ENCODE results near the gene PLAU.

Gene PLAU

GRCh38 chr10:73866621-73867020 lies 44.3 kb upstream of the PLAU start:
- ChIA-PET CTCF (no interaction called here), POLR2A (no interaction called here)
- DNase-seq (ENCODE audit: extremely low spot score), result no peak
- no peak for TF ChIP-seq ELF4 (IDR thresholded peaks at IDR 0.05)
- no peak for TF ChIP-seq HDGF (IDR thresholded peaks at IDR 0.05; ENCODE audit: borderline replicate concordance)
- TF ChIP-seq CTBP1 (IDR thresholded peaks at IDR 0.05; ENCODE audit: borderline replicate concordance), result no peak
- TF ChIP-seq FOXA1 (IDR thresholded peaks at IDR 0.05), result no peak
- no peak for TF ChIP-seq BHLHE40 (IDR thresholded peaks at IDR 0.05; ENCODE audit: borderline replicate concordance)
- TF ChIP-seq FOXM1 (IDR thresholded peaks at IDR 0.05; ENCODE audit: borderline replicate concordance), result no peak
- TF ChIP-seq L3MBTL2 (conservative IDR thresholded peaks at IDR 0.05), result no peak
- no peak for TF ChIP-seq NFRKB (IDR thresholded peaks at IDR 0.05)

DNA sequence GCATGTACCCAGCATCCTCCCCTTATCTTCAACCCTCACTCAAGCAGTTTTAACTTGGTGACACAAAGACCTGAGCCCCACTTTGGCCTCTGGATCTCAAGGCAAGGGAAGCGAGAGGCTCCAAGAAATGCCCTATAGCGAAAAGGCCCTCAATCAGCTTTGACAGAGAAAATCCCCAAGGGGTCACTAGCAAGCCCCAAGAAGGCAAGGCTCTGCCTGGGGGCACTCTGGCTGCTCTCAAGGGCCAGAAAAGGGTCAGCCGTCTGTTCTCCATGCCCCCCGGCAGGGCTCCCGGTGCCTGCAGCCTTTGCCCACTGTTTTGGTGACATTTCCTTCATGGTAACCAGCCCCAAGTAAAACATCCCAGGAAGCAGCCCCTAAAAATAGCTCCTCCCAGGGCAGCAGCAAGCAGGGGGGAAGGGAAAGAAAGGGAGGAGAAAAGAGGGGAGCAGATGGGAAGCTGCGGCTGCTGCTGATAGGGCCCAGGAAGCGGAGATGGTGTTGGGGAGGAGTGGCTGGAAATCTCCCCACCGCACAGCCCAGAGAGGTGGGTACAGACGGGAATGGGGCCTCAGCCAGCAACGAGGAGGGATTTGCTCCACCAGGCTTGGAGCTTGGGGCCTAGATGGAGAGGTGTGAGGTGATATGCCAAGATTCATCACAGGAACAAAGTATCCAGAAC lies 43.7 kb upstream of the PLAU start:
- ChIA-PET CTCF (no interaction called here), POLR2A (interaction anchor here (0.9 kb wide), 1 partner anchor 86 kb away, joined by 3 read pairs; the partner anchor contains the start of gene CHCHD1)
- no peak for TF ChIP-seq BHLHE40 (IDR thresholded peaks at IDR 0.05; ENCODE audit: borderline replicate concordance)
- TF ChIP-seq SUZ12 (IDR thresholded peaks at IDR 0.05), result no peak
- TF ChIP-seq L3MBTL2 (conservative IDR thresholded peaks at IDR 0.05), result no peak
- DNase-seq (ENCODE audit: extremely low spot score), result no peak

GRCh38 chr10:73867871-73868631 lies 42.9 kb upstream of the PLAU start:
- no peak for TF ChIP-seq TARDBP (IDR thresholded peaks at IDR 0.05)
- no peak for TF ChIP-seq FOXA1 (IDR thresholded peaks at IDR 0.05)
- TF ChIP-seq FOXK2 (IDR thresholded peaks at IDR 0.05), result no peak
- no peak for TF ChIP-seq ELF4 (IDR thresholded peaks at IDR 0.05)
- TF ChIP-seq SUZ12 (IDR thresholded peaks at IDR 0.05), result no peak
- TF ChIP-seq CTBP1 (IDR thresholded peaks at IDR 0.05; ENCODE audit: borderline replicate concordance), result no peak
- TF ChIP-seq PKNOX1 (IDR thresholded peaks at IDR 0.05), result no peak
- TF ChIP-seq SP1 (IDR thresholded peaks at IDR 0.05), result no peak
- POLR2A ChIA-PET, result interaction anchor here (0.9 kb wide), 1 partner anchor 86 kb away, joined by 3 read pairs; the partner anchor contains the start of gene CHCHD1
- CTCF ChIA-PET, result no interaction called here
- DNase-seq (ENCODE audit: extremely low spot score), result no peak

GRCh38 chr10:73868655-73869195 lies 42.2 kb upstream of the PLAU start:
- no peak for DNase-seq (ENCODE audit: extremely low spot score)
- POLR2A ChIA-PET, result no interaction called here
- TF ChIP-seq LEF1 (IDR thresholded peaks at IDR 0.05; ENCODE audit: borderline replicate concordance) (no peak), ARNT (IDR thresholded peaks at IDR 0.05) (no peak), HDGF (IDR thresholded peaks at IDR 0.05; ENCODE audit: borderline replicate concordance) (no peak), L3MBTL2 (conservative IDR thresholded peaks at IDR 0.05) (no peak), NFRKB (IDR thresholded peaks at IDR 0.05) (no peak), ELF4 (IDR thresholded peaks at IDR 0.05) (no peak), TARDBP (IDR thresholded peaks at IDR 0.05) (no peak), ZNF384 (IDR thresholded peaks at IDR 0.05) (no peak), BHLHE40 (IDR thresholded peaks at IDR 0.05; ENCODE audit: borderline replicate concordance) (no peak), FOXM1 (IDR thresholded peaks at IDR 0.05; ENCODE audit: borderline replicate concordance) (no peak), FOXA1 (IDR thresholded peaks at IDR 0.05) (no peak), FOXK2 (IDR thresholded peaks at IDR 0.05) (no peak)
- CTCF ChIA-PET, result no interaction called here

DNA sequence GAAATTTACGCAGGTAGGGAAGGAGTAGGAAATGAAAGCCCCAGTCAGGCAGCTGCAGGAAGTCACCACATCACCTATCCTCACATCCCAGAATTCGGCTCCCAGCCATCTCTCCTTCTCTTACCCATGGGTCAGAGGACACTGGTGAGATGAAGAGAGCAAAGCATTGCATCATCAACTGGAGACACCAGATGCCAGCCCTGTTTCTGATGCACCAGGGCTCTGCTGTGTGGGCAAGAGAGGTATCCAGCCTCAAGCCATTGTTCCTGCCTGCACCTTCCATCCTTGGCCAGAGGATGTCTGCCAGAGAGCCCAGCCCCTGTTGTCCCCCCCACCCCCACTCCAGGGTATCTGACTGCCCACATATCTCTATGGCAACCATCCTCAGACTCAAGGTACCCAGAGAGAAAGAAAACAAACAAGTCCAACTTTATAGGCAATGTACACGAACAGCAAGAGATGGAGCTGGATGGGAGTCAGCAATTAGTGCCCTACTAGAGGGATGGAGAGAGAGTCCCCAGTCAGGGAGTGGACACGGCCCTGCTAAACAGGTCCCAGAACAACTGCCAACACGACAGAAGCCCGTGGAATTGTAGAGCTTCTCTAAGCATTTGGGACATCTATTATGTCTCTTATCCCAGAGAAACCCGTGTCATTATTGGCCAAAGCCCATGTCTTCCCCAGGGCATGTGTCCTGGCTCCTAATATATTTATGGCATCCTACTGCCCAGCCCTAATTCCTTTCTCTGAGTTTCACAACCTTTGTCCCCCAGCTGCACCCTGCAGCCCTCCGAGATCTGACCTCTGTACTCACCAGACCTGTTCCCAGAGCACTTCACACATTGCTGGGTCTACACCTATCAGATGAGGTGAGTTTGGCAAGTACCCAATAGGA lies 39.4 kb upstream of the PLAU start:
- TF ChIP-seq CTBP1 (IDR thresholded peaks at IDR 0.05; ENCODE audit: borderline replicate concordance) (no peak), FOXK2 (IDR thresholded peaks at IDR 0.05) (no peak), ELF4 (IDR thresholded peaks at IDR 0.05) (no peak), HDGF (IDR thresholded peaks at IDR 0.05; ENCODE audit: borderline replicate concordance) (no peak), L3MBTL2 (conservative IDR thresholded peaks at IDR 0.05) (no peak), PKNOX1 (IDR thresholded peaks at IDR 0.05) (no peak), LEF1 (IDR thresholded peaks at IDR 0.05; ENCODE audit: borderline replicate concordance) (no peak), FOXM1 (IDR thresholded peaks at IDR 0.05; ENCODE audit: borderline replicate concordance) (no peak), ZNF384 (IDR thresholded peaks at IDR 0.05) (no peak), SP1 (IDR thresholded peaks at IDR 0.05) (no peak), ARNT (IDR thresholded peaks at IDR 0.05) (no peak), BHLHE40 (IDR thresholded peaks at IDR 0.05; ENCODE audit: borderline replicate concordance) (no peak)
- POLR2A ChIA-PET, result no interaction called here
- DNase-seq (ENCODE audit: extremely low spot score), result no peak
- CTCF ChIA-PET, result no interaction called here

DNA sequence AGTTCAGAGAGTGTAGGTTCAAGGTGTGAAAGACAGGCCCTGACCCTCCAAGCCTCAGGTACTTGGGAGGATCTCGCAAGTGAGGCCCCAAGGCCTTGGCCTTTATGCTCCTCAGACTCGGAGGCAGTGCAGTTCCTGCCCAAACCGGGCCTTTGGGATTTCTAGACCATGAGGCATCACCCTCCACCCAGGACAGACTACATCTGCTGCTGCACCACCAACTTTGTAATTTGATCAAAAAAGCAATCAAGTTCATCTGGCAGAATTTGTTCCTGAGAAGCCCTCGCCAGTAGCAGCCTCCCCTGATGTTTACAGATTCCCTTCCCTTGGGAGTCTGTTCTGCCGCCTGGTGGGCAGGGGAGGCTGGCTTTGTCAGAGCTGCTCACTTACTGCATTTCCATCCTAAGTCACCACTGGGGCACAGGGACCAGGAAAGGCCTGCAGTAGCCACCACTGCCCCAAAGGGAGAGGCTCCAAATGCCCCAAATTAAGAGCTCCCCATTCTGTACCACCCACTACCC lies 38.7 kb upstream of the PLAU start:
- no peak for DNase-seq (ENCODE audit: extremely low spot score)
- CTCF ChIA-PET, result no interaction called here
- TF ChIP-seq FOXA1 (IDR thresholded peaks at IDR 0.05) (no peak), TARDBP (IDR thresholded peaks at IDR 0.05) (no peak), FOXM1 (IDR thresholded peaks at IDR 0.05; ENCODE audit: borderline replicate concordance) (no peak), LEF1 (IDR thresholded peaks at IDR 0.05; ENCODE audit: borderline replicate concordance) (no peak), CTBP1 (IDR thresholded peaks at IDR 0.05; ENCODE audit: borderline replicate concordance) (no peak), SP1 (IDR thresholded peaks at IDR 0.05) (no peak), L3MBTL2 (conservative IDR thresholded peaks at IDR 0.05) (no peak), ARNT (IDR thresholded peaks at IDR 0.05) (no peak), ZNF384 (IDR thresholded peaks at IDR 0.05) (no peak), PKNOX1 (IDR thresholded peaks at IDR 0.05) (no peak)
- POLR2A ChIA-PET, result no interaction called here

Measured in HEK293T (cell line).